GM20000 (cell line): ENCODE results near the gene USP24.
"Not testable (repeated sequence)": the region's sequence is repeated elsewhere in the genome, so short reads cannot be mapped to it uniquely, and the experiment has no call there.

Experiments
- DNase-seq: peaks from one replicate; pipeline ENCODE4 v3.0.0; 2012; ENCODE audit warnings: low spot score
- CTCF ChIP-seq: IDR thresholded peaks from 2 replicates; pipeline ENCODE4 v1.5.1; 2012; ENCODE audit warnings: mild to moderate bottlenecking, control low read depth; ENCODE audit errors: extremely low read depth, missing control alignments

Gene USP24

GRCh38 chr1:55206210-55206609 is 9.0 kb downstream of the USP24 start:
- TF ChIP-seq CTCF: no peak
- DNase-seq: no peak

GRCh38 chr1:55204997-55205396 is 10.2 kb downstream of the USP24 start:
- no peak for TF ChIP-seq CTCF
- peak; percentile 56 for DNase-seq

GRCh38 chr1:55203064-55203463 is 12.1 kb downstream of the USP24 start:
- no peak for DNase-seq
- no peak for TF ChIP-seq CTCF

GRCh38 chr1:55200667-55201066 is 14.5 kb downstream of the USP24 start:
- no peak for TF ChIP-seq CTCF

GRCh38 chr1:55199735-55200134 is 15.4 kb downstream of the USP24 start:
- not testable (repeated sequence) for DNase-seq

More at GRCh38 chr1:55200667-55201066, 14.5 kb downstream of the USP24 start:
- no peak for DNase-seq

GRCh38 chr1:55198044-55198443 is 17.1 kb downstream of the USP24 start:
- no peak for TF ChIP-seq CTCF
- no peak for DNase-seq

GRCh38 chr1:55197099-55197498 is 18.1 kb downstream of the USP24 start:
- no peak for DNase-seq
- no peak for TF ChIP-seq CTCF

- no peak for DNase-seq
- no peak for TF ChIP-seq CTCF
Observed at GRCh38 chr1:55196433-55197035, 18.6 kb downstream of the USP24 start.
